ENCODE measurements around the gene CENPN. TPM values are rescaled to one million over a fixed set of nuclear protein-coding genes. Genes with fewer than 3 reads are reported as not detected.
A peak's percentile ranks its signal among the peaks of the same experiment; 100 is the strongest.

CENPN gene
- total and polyA plus RNA-seq, 4 donors, result 3.8 to 9.5 (median 5.9) TPM

DNA sequence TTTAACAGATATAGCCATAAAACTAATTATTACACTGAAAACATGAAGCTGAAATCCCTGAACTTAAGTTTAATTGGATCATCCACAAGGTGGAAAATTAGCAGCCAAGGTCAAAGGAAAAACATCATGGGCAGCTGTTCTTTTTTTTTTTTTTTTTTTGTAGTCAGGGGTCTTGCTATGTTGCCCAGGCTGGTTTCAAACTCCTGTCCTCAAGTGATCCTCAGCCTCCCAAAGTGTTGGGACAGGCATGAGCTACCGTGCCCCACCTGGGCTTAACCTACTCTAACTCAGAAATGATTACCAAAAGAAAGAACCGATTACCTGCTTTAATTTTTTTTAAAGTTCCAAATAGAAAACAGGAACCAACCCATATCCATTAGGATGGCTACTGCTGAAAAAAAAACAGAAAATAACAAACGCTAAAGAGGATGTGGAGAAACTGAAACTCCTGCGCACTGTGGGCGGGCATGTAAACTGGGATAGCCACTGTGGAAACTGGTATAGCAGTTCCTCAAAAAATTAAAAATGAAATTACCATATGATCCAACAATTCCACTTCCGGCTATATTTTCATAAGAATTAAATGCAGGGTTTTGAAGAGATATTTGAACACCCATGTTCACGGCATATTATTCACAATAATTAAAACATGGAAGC lies 8.9 kb upstream of the CENPN start:
- DNase-seq, result no peak
- Histone ChIP-seq H3K9ac (ENCODE audit: insufficient read depth in 1 of 2, low read length in 2 of 2) (no peak overlapping the region), H3K27ac (ENCODE audit: low read depth in 1 of 2, low read length in 1 of 2) (no peak overlapping the region)

DNA sequence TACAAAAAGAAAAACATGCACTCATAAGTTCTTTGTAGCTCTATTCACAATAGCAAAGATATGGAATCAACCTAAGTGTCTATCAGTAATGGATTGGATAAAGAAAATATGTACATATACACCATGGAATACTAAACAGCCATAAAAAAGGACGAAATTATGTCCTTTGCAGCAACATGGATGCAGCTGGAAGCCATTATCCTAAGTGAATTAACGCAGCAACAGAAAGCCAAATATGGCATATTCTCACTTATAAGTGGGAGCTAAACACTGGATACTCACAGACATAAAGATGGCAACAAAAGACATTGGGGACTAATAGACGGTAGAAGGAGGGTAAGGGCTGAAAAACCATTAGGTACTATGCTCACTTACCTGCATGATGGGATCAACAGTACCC lies 6.1 kb upstream of the CENPN start:
- ATAC-seq (ENCODE audit: insufficient read depth, low FRiP score), result no peak
- WGBS, 2 donors, result 97 to 98% methylated on average over 3 of the region's 3 CpGs
- no peak for DNase-seq
- H3K4me3 ChIP-seq, result no peak overlapping the region
- no peak overlapping the region for H3K9ac ChIP-seq (ENCODE audit: insufficient read depth in 1 of 2, low read length in 2 of 2)
- H3K4me1 ChIP-seq (ENCODE audit: control insufficient read depth in 5 of 5, insufficient read depth in 5 of 5, low read length in 5 of 5), result peaks cover 0 to 27% (median 9%) of the 10 kb centered on the region in 5 donors
- TF ChIP-seq, protein P1, sequence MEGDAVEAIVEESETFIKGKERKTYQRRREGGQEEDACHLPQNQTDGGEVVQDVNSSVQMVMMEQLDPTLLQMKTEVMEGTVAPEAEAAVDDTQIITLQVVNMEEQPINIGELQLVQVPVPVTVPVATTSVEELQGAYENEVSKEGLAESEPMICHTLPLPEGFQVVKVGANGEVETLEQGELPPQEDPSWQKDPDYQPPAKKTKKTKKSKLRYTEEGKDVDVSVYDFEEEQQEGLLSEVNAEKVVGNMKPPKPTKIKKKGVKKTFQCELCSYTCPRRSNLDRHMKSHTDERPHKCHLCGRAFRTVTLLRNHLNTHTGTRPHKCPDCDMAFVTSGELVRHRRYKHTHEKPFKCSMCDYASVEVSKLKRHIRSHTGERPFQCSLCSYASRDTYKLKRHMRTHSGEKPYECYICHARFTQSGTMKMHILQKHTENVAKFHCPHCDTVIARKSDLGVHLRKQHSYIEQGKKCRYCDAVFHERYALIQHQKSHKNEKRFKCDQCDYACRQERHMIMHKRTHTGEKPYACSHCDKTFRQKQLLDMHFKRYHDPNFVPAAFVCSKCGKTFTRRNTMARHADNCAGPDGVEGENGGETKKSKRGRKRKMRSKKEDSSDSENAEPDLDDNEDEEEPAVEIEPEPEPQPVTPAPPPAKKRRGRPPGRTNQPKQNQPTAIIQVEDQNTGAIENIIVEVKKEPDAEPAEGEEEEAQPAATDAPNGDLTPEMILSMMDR (IDR thresholded peaks at IDR 0.05; ENCODE audit: control extremely low read depth, extremely low read depth), result no peak
- H3K9me3 ChIP-seq (ENCODE audit: control insufficient read depth in 4 of 4, insufficient read depth in 3 of 4, low read length in 3 of 4), result no peaks in the 10 kb centered on the region
- no peak overlapping the region for H3K27ac ChIP-seq (ENCODE audit: low read depth in 1 of 2, low read length in 1 of 2)
- H3K36me3 ChIP-seq (ENCODE audit: control insufficient read depth in 4 of 4, insufficient read depth in 4 of 4, low read length in 4 of 4), result no peaks in the 10 kb centered on the region
- no peaks in the 10 kb centered on the region for H3K27me3 ChIP-seq (ENCODE audit: control insufficient read depth in 3 of 3, insufficient read depth in 3 of 3, low read length in 2 of 3)

More for the DNA sequence above, 8.9 kb upstream of the CENPN start:
- H3K36me3 ChIP-seq (ENCODE audit: control insufficient read depth in 4 of 4, insufficient read depth in 4 of 4, low read length in 4 of 4), result no peaks in the 10 kb centered on the region
- peaks cover 0 to 5% (median 4%) of the 10 kb centered on the region in 5 donors for H3K4me1 ChIP-seq (ENCODE audit: control insufficient read depth in 5 of 5, insufficient read depth in 5 of 5, low read length in 5 of 5)
- H3K27me3 ChIP-seq (ENCODE audit: control insufficient read depth in 3 of 3, insufficient read depth in 3 of 3, low read length in 2 of 3), result no peaks in the 10 kb centered on the region
- 54 to 81% methylated on average over 7 of the region's 7 CpGs for WGBS, 2 donors
- TF ChIP-seq, protein P1 (IDR thresholded peaks at IDR 0.05; ENCODE audit: control extremely low read depth, extremely low read depth), result no peak
- no peaks in the 10 kb centered on the region for H3K9me3 ChIP-seq (ENCODE audit: control insufficient read depth in 4 of 4, insufficient read depth in 3 of 4, low read length in 3 of 4)
- ATAC-seq (ENCODE audit: insufficient read depth, low FRiP score), result no peak
- no peak overlapping the region for H3K4me3 ChIP-seq

DNA sequence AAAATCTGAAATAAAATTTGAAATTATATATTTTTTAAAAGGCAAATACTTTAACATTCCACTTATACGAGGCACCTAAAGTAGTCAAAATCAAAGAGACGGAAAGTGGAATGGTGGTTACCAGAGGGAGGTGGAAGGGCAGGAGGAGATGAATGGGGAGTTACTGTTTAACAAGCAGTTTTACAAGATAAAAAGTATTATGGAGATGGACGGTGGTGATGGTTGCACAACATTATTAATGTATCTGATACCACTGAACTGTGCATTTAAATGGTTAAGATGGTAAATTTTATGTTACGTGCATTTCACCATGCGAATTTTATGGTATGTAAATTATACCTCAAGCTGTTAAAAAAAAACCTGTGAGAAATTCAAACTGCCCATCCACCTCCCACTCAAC lies 5.7 kb upstream of the CENPN start:
- WGBS, 2 donors, result 85 to 87% methylated on average over 5 of the region's 5 CpGs
- Histone ChIP-seq H3K36me3 (ENCODE audit: control insufficient read depth in 4 of 4, insufficient read depth in 4 of 4, low read length in 4 of 4) (no peaks in the 10 kb centered on the region), H3K4me3 (no peak overlapping the region), H3K4me1 (ENCODE audit: control insufficient read depth in 5 of 5, insufficient read depth in 5 of 5, low read length in 5 of 5) (peaks cover 0 to 30% (median 11%) of the 10 kb centered on the region in 5 donors), H3K27me3 (ENCODE audit: control insufficient read depth in 3 of 3, insufficient read depth in 3 of 3, low read length in 2 of 3) (no peaks in the 10 kb centered on the region), H3K27ac (ENCODE audit: low read depth in 1 of 2, low read length in 1 of 2) (no peak overlapping the region), H3K9ac (ENCODE audit: insufficient read depth in 1 of 2, low read length in 2 of 2) (no peak overlapping the region), H3K9me3 (ENCODE audit: control insufficient read depth in 4 of 4, insufficient read depth in 3 of 4, low read length in 3 of 4) (no peaks in the 10 kb centered on the region)
- TF ChIP-seq, protein P1 (IDR thresholded peaks at IDR 0.05; ENCODE audit: control extremely low read depth, extremely low read depth), result no peak
- DNase-seq (no peak), ATAC-seq (ENCODE audit: insufficient read depth, low FRiP score) (no peak)

DNA sequence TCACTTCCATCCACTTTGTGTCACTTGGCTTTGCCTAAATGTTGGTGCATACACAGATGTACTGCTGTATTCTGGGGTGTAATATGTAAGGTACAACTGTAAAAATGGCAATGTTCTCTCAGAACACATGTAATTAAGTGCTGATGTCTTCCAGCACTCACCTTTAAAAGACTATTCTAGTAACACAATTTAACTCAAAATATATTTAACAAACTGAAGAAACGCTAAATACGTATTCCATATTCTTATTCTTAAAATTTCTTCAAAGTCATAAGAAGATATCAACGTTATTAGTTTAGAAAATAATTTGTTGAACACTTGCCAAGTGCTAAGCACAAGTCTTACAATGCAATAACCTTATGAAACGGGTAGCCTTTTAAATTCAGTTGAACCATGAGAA lies 4.0 kb upstream of the CENPN start:
- Histone ChIP-seq H3K4me3 (no peak overlapping the region), H3K9ac (ENCODE audit: insufficient read depth in 1 of 2, low read length in 2 of 2) (no peak overlapping the region), H3K27me3 (ENCODE audit: control insufficient read depth in 3 of 3, insufficient read depth in 3 of 3, low read length in 2 of 3) (no peaks in the 10 kb centered on the region), H3K27ac (ENCODE audit: low read depth in 1 of 2, low read length in 1 of 2) (peak overlapping the region in 1 of 2 donors; percentile 73), H3K4me1 (ENCODE audit: control insufficient read depth in 5 of 5, insufficient read depth in 5 of 5, low read length in 5 of 5) (peaks cover 0 to 27% (median 7%) of the 10 kb centered on the region in 5 donors), H3K36me3 (ENCODE audit: control insufficient read depth in 4 of 4, insufficient read depth in 4 of 4, low read length in 4 of 4) (peaks cover 0 to 3% (median 0%) of the 10 kb centered on the region in 4 donors), H3K9me3 (ENCODE audit: control insufficient read depth in 4 of 4, insufficient read depth in 3 of 4, low read length in 3 of 4) (no peaks in the 10 kb centered on the region)
- no peak for DNase-seq
- ATAC-seq (ENCODE audit: insufficient read depth, low FRiP score), result no peak
- 76 to 78% methylated on average over 4 of the region's 4 CpGs for WGBS, 2 donors
- TF ChIP-seq, protein P1 (IDR thresholded peaks at IDR 0.05; ENCODE audit: control extremely low read depth, extremely low read depth), result no peak

Measured in lung (tissue), 12 donors.